HepG2 (cell line): Measurements from ENCODE around the gene ADAMTSL4. TPM values are rescaled to one million over a fixed set of nuclear protein-coding genes. Genes with fewer than 3 reads are reported as not detected.
A peak's percentile ranks its signal among the peaks of the same experiment; 100 is the strongest.

Experiments used
- ATAC-seq: fragments of 200-7000 bp; cut with Tn5 transposase; 3 replicates; pipeline ENCODE4 v1.9.1; 2020; ENCODE audit warnings: mild to moderate bottlenecking, moderate library complexity
- BruUV-seq: library from RNA; stranded (reverse); fragments of 400-500 nt; replicated peaks from 2 replicates; lab custom pipeline; 2021; lab: Mats Ljungman, UMichigan
- CTCF ChIA-PET: fragments of 300-600 bp; formaldehyde crosslinking; extraction: SDS; loops from one replicate; lab custom pipeline; 2021; ENCODE audit warnings: low total read pairs, inconsistent platforms, low intra/inter-chr PET ratio; lab: Yijun Ruan, JAX
- POLR2A ChIA-PET: fragments of 350-600 bp; sonication (Branson Sonifier 250); formaldehyde crosslinking; loops from one replicate; lab custom pipeline; 2020; ENCODE audit warnings: antibody characterized with exemption, inconsistent platforms; lab: Yijun Ruan, JAX
- DNase-seq: peaks from one replicate; pipeline ENCODE4 v3.0.0-alpha.2; 2015; ENCODE audit warnings: low spot score
- FAIRE-seq: peaks from 3 replicates; lab custom pipeline; 2011; peaks lifted over from hg19 to GRCh38; lab: Jason Lieb, UNC
- H2AFZ ChIP-seq: one replicate; pipeline ENCODE4 v1.6.1; 2011; ENCODE audit warnings: low read length, inconsistent platforms
- H3K27ac ChIP-seq: fragments of 300-600 bp; 3 replicates; pipeline ENCODE4 v1.8.0; 2011; ENCODE audit warnings: mixed run types, mild to moderate bottlenecking, mixed read lengths, low read length, inconsistent platforms; ENCODE audit not compliant: insufficient read depth; ENCODE audit errors: extremely low read length
- H3K27me3 ChIP-seq, 2 experiments: fragments of 200-600 bp in 1 of 2; 2 replicates in 1 of 2; 3 replicates in 1 of 2; pipeline versions ENCODE4 v1.6.0 to v1.8.0; 2011; ENCODE audit warnings: low read length in 2 of 2, mild to moderate bottlenecking in 2 of 2, moderate library complexity in 2 of 2, inconsistent platforms in 1 of 2; ENCODE audit not compliant: insufficient read depth in 2 of 2, control insufficient read depth in 1 of 2
- H3K36me3 ChIP-seq, 2 experiments: fragments of 200-600 bp in 1 of 2; replicated peaks in 1 of 2; 2 replicates in 1 of 2; 3 replicates in 1 of 2; pipeline versions ENCODE4 v1.5.1 to v1.8.0; 2011; ENCODE audit warnings: low read length in 2 of 2, inconsistent platforms in 1 of 2; ENCODE audit not compliant: insufficient read depth in 2 of 2, control insufficient read depth in 1 of 2
- H3K4me1 ChIP-seq: 2 replicates; pipeline ENCODE4 v1.5.1; 2012; ENCODE audit warnings: low read length, inconsistent platforms; ENCODE audit not compliant: insufficient read depth
- H3K4me2 ChIP-seq: 2 replicates; pipeline ENCODE4 v1.6.0; 2011; ENCODE audit warnings: low read depth, low read length, inconsistent platforms
- H3K4me3 ChIP-seq, 3 experiments: fragments of 200-600 bp in 1 of 3; sonication (generic), shearing (Covaris generic) in 1 of 3; replicated peaks in 1 of 3; 2 replicates each; pipeline ENCODE4 v1.5.1; 2011 to 2016; ENCODE audit warnings: low read length in 3 of 3, inconsistent platforms in 2 of 3, low read depth in 2 of 3, mild to moderate bottlenecking in 2 of 3, control low read depth in 1 of 3, mixed read lengths in 1 of 3; ENCODE audit not compliant: insufficient read depth in 1 of 3
- H3K79me2 ChIP-seq: one replicate; pipeline ENCODE4 v1.6.1; 2011; ENCODE audit warnings: low read length, inconsistent platforms; ENCODE audit not compliant: insufficient read depth
- H3K9ac ChIP-seq: 2 replicates; pipeline ENCODE4 v1.6.0; 2011; ENCODE audit warnings: mild to moderate bottlenecking, low read depth, low read length, inconsistent platforms; ENCODE audit not compliant: insufficient read depth
- H3K9me3 ChIP-seq: 2 replicates; pipeline ENCODE4 v1.5.1; 2012; ENCODE audit warnings: mild to moderate bottlenecking, low read length
- H4K20me1 ChIP-seq: 2 replicates; pipeline ENCODE4 v1.6.0; 2011; ENCODE audit warnings: inconsistent platforms, mild to moderate bottlenecking, low read length, moderate library complexity; ENCODE audit not compliant: insufficient read depth
- ELF3 ChIP-seq: IDR thresholded peaks from 2 replicates; pipeline ENCODE4 v1.6.1; 2016; ENCODE audit warnings: missing genetic modification reagents, missing compliant biosample characterization
- FOSL1 ChIP-seq: sonication (generic); formaldehyde crosslinking; IDR thresholded peaks from 2 replicates; pipeline ENCODE4 v1.9.0; 2021; ENCODE audit warnings: missing genetic modification reagents, borderline replicate concordance
- KAT7 ChIP-seq: IDR thresholded peaks from 2 replicates; pipeline ENCODE4 v1.6.1; 2018; ENCODE audit warnings: borderline replicate concordance, missing compliant biosample characterization
- REPIN1 ChIP-seq: sonication (generic); formaldehyde crosslinking; IDR thresholded peaks from 2 replicates; pipeline ENCODE4 v1.8.0; 2022; ENCODE audit warnings: missing genetic modification reagents, low read depth, mild to moderate bottlenecking, borderline replicate concordance
- SRSF1 ChIP-seq: fragments of 200-400 bp; formaldehyde crosslinking; optimal IDR thresholded peaks from 2 replicates; pipeline ENCODE3; 2017; ENCODE audit warnings: mild to moderate bottlenecking, low read depth, low read length, moderate library complexity
- STAG1 ChIP-seq: sonication (generic); formaldehyde crosslinking; IDR thresholded peaks from 2 replicates; pipeline ENCODE4 v1.4.0; 2020; ENCODE audit warnings: missing genetic modification reagents
- ZNF552 ChIP-seq: sonication (generic); formaldehyde crosslinking; IDR thresholded peaks from 2 replicates; pipeline ENCODE4 v1.9.0; 2022; ENCODE audit warnings: missing genetic modification reagents, mild to moderate bottlenecking, borderline replicate concordance
- WGBS: methylation state at CpG from one replicate; pipeline ENCODE4 v1.1.6; 2017; ENCODE audit warnings: low lambda C conversion rate; 5-methylcytosine and 5-hydroxymethylcytosine counted together
- in situ Hi-C: cut with HindIII; loops from 2 replicates; pipeline ENCODE4 v1.10.0; 2017; ENCODE audit warnings: low pct_unique_long_range_greater_than_20kb; ENCODE audit not compliant: extremely low pct_ligation_motif_present
- intact Hi-C: fragments of 100-400 bp; cut with micrococcal nuclease; formaldehyde crosslinking; loops from one replicate; pipeline ENCODE4 v1.10.0; 2022; ENCODE audit not compliant: unreplicated experiment
- polyA plus RNA-seq, 8 experiments: library from polyadenylated mRNA; depleted of rRNA in 3 of 8; stranded (reverse) in 7 of 8; unstranded in 1 of 8; fragments of >200 nt; fragmentation: Illumina TruSeq in 4 of 8; extraction: Trizol in 4 of 8; gene quantifications; 2 replicates each; pipeline versions ENCODE4 v1.2.1 to v1.2.3, GENCODE V29; 2011 to 2016; ENCODE audit warnings: low read depth in 4 of 8, missing spikeins in 1 of 8, mixed read lengths in 1 of 8; ENCODE audit not compliant: insufficient read depth in 1 of 8
- total RNA-seq, 5 experiments: library from RNA; depleted of rRNA; stranded (reverse); fragments of >200 nt; fragmentation: Illumina TruSeq; extraction: Trizol; gene quantifications; 2 replicates each; pipeline ENCODE4 v1.2.3, GENCODE V29; 2016; ENCODE audit warnings: low read depth in 1 of 5
- TF ChIP-seq, protein P1 (sequence below): sonication (generic); formaldehyde crosslinking; IDR thresholded peaks from 2 replicates; pipeline ENCODE4 v1.5.0; 2020; ENCODE audit warnings: mild to moderate bottlenecking, missing genetic modification reagents, moderate library complexity
- TF ChIP-seq, protein P2 (sequence below): IDR thresholded peaks from 2 replicates; pipeline ENCODE4 v1.6.1; 2016; ENCODE audit warnings: missing genetic modification reagents, missing compliant biosample characterization
- TF ChIP-seq, protein P3 (sequence below): sonication (generic); formaldehyde crosslinking; IDR thresholded peaks from 2 replicates; pipeline ENCODE4 v1.8.1; 2023; ENCODE audit warnings: missing genetic modification reagents, mild to moderate bottlenecking, borderline replicate concordance
- TF ChIP-seq, protein P4 (sequence below): sonication (generic); formaldehyde crosslinking; IDR thresholded peaks from 2 replicates; pipeline ENCODE4 v1.4.0; 2020; ENCODE audit warnings: low read depth, mild to moderate bottlenecking, missing genetic modification reagents
- TF ChIP-seq, protein P5 (sequence below): sonication (generic); formaldehyde crosslinking; IDR thresholded peaks from 2 replicates; pipeline ENCODE4 v1.4.0; 2020; ENCODE audit warnings: mild to moderate bottlenecking, missing genetic modification reagents
- TF ChIP-seq, protein P6 (sequence below): sonication (generic); formaldehyde crosslinking; IDR thresholded peaks from 2 replicates; pipeline ENCODE4 v1.5.0; 2020; ENCODE audit warnings: missing genetic modification reagents

The ADAMTSL4 gene
- total and polyA plus RNA-seq, 2 of the 13 experiments (the other 11 are each of a cell fraction or from before 2014, with no cell fraction given) = 3.9 to 16.4 TPM

DNA sequence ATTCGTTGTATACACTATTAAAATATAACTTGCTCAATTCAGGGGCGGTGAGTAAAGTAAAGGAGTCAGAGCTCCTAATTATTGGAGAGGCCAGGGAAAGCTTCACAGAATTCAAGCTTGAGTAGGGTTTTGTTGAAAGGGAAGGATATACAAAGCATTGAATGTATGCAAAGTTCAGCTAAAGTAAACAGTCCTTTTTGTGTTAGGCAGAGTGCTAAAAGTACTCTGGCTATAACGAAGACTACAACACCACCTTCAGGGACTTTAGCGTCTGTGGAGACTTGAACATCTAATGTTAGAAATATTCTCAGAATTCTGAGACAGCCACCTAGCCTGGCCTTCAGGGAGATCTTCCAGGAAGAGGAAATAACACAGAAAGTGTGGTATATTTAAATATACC, 32.6 kb upstream of the ADAMTSL4 start (continued):
- TF ChIP-seq, protein P1, sequence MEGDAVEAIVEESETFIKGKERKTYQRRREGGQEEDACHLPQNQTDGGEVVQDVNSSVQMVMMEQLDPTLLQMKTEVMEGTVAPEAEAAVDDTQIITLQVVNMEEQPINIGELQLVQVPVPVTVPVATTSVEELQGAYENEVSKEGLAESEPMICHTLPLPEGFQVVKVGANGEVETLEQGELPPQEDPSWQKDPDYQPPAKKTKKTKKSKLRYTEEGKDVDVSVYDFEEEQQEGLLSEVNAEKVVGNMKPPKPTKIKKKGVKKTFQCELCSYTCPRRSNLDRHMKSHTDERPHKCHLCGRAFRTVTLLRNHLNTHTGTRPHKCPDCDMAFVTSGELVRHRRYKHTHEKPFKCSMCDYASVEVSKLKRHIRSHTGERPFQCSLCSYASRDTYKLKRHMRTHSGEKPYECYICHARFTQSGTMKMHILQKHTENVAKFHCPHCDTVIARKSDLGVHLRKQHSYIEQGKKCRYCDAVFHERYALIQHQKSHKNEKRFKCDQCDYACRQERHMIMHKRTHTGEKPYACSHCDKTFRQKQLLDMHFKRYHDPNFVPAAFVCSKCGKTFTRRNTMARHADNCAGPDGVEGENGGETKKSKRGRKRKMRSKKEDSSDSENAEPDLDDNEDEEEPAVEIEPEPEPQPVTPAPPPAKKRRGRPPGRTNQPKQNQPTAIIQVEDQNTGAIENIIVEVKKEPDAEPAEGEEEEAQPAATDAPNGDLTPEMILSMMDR = peak; percentile 69
- TF ChIP-seq KAT7 (CRISPR knock-in tag) = 0 out of 2 replicates have a peak, but pooled peaks have one; percentile 7
- TF ChIP-seq, protein P2, sequence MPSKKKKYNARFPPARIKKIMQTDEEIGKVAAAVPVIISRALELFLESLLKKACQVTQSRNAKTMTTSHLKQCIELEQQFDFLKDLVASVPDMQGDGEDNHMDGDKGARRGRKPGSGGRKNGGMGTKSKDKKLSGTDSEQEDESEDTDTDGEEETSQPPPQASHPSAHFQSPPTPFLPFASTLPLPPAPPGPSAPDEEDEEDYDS (CRISPR knock-in tag) = 0 out of 2 replicates have a peak, but pooled peaks have one; percentile 16
- 0 out of 2 replicates have a peak, but pooled peaks have one; percentile 20 for TF ChIP-seq REPIN1 (CRISPR knock-in tag)
- TF ChIP-seq ELF3 (CRISPR knock-in tag) = peak; percentile 17; the same call in 1 of the 2 replicates
- TF ChIP-seq FOSL1 (CRISPR knock-in tag) = no peak
- no peak for TF ChIP-seq ZNF552 (CRISPR knock-in tag)
- peak; percentile 58 for TF ChIP-seq STAG1 (CRISPR knock-in tag)

DNA sequence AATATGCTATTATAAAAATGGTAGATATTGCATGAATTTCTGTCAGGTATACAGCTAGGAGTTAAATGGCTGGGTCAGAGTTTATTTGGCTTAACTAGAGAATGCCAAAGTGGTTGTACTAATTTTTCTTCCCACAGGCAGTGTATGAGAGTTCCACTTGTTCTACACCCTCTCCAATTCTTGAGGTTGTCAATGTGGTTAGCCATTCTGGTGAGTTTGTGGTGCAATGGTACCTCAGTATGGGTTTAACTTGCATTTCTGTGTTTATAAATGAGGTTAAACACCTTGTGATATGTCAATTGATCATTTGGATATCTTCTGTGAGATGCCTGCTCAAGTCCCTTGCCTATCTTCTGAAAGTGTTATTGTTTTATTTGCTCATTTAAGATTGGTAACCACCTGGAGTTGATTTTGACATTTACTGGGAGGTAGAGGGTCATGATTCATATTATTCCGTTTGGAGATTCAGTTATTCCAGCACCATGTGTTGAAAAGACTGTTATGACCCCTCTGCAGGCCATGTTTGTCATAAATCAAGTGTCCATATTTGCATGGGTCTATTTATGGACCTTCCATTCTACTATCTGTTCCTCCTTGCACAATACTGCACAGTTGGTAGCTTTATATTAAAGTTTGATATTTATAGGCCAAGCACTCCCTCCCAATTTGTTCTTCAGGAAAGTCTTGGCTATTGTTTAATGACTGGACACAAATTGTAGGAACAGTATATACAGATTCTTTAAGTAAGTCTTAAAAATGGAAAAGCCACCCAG, 27.8 kb upstream of the ADAMTSL4 start:
- WGBS = 32% methylated on average over 1 of the region's 1 CpG
- POLR2A ChIA-PET = interaction anchor here (1.2 kb wide), 1 partner anchor 11 kb away, joined by 3 read pairs; no protein-coding TSS in a partner anchor
- TF ChIP-seq, protein P3, sequence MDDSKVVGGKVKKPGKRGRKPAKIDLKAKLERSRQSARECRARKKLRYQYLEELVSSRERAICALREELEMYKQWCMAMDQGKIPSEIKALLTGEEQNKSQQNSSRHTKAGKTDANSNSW (CRISPR knock-in tag) = no peak
- TF ChIP-seq, protein P4, sequence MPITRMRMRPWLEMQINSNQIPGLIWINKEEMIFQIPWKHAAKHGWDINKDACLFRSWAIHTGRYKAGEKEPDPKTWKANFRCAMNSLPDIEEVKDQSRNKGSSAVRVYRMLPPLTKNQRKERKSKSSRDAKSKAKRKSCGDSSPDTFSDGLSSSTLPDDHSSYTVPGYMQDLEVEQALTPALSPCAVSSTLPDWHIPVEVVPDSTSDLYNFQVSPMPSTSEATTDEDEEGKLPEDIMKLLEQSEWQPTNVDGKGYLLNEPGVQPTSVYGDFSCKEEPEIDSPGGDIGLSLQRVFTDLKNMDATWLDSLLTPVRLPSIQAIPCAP (CRISPR knock-in tag) = no peak
- TF ChIP-seq, protein P5, sequence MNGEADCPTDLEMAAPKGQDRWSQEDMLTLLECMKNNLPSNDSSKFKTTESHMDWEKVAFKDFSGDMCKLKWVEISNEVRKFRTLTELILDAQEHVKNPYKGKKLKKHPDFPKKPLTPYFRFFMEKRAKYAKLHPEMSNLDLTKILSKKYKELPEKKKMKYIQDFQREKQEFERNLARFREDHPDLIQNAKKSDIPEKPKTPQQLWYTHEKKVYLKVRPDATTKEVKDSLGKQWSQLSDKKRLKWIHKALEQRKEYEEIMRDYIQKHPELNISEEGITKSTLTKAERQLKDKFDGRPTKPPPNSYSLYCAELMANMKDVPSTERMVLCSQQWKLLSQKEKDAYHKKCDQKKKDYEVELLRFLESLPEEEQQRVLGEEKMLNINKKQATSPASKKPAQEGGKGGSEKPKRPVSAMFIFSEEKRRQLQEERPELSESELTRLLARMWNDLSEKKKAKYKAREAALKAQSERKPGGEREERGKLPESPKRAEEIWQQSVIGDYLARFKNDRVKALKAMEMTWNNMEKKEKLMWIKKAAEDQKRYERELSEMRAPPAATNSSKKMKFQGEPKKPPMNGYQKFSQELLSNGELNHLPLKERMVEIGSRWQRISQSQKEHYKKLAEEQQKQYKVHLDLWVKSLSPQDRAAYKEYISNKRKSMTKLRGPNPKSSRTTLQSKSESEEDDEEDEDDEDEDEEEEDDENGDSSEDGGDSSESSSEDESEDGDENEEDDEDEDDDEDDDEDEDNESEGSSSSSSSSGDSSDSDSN = no peak
- TF ChIP-seq, protein P6, sequence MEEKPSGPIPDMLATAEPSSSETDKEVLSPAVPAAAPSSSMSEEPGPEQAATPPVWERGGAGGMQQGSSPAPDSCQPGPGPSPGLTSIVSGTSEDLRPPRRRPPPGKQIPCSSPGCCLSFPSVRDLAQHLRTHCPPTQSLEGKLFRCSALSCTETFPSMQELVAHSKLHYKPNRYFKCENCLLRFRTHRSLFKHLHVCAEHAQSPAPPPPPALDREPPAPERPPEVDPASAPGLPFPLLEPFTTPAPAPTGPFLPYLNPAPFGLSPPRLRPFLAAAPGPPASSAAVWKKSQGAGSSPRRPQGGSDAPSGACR (CRISPR knock-in tag) = no peak
- TF ChIP-seq SRSF1 = no peak

More for the DNA sequence above, 27.8 kb upstream of the ADAMTSL4 start:
- in situ Hi-C loops = no loop called here
- CTCF ChIA-PET = no interaction called here
- Histone ChIP-seq H3K4me2 (no peak overlapping the region), H3K4me1 (peaks cover 14% of the 10 kb centered on the region), H3K9ac (no peak overlapping the region), H3K27me3 (no peaks in the 10 kb centered on the region), H4K20me1 (no peaks in the 10 kb centered on the region), H3K27ac (no peak overlapping the region), H3K4me3 (no peak overlapping the region), H3K79me2 (no peaks in the 10 kb centered on the region), H3K9me3 (no peaks in the 10 kb centered on the region), H3K36me3 (no peaks in the 10 kb centered on the region), H2AFZ (no peak overlapping the region)
- DNase-seq (no peak), ATAC-seq (no peak), FAIRE-seq (no peak)
- BruUV-seq = no TSS peak
- intact Hi-C loops = no loop called here
